ENCODE results near the gene ZMAT5. TPM values are rescaled to one million over a fixed set of nuclear protein-coding genes. Genes with fewer than 3 reads are reported as not detected.

Gene ZMAT5
- total and polyA plus RNA-seq, 7 donors: 13.2 to 33.7 (median 24.6) TPM

DNA sequence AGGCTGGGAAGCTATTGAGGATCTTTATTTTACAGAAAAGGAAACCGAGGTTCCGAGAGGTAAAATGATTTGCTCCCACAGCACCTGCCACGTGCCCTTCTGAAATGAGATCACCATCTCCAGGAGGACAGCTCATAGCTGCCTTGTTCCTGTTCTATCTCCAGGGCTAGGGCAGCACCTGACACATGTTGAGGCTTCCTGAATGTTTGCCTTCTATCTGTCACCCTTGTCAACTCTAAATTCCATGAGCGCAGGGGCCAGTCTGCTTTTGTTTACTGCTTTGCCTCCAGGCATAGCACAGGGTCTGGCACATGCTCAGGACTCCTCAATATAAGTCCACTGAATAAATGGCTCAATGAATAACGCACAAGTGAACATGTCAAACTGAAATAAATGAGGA lies 47.2 kb upstream of the ZMAT5 start:
- TF ChIP-seq POLR2A (IDR thresholded peaks at IDR 0.05): no peak
- no peak for TF ChIP-seq POLR2AphosphoS5 (IDR thresholded peaks at IDR 0.05)
- no peak for TF ChIP-seq CTCF (IDR thresholded peaks at IDR 0.05)
- TF ChIP-seq EP300 (IDR thresholded peaks at IDR 0.05): no peak
- H3K27me3 ChIP-seq: no peaks in the 10 kb centered on the region
- WGBS, 2 donors: 86 to 97% methylated on average over 5 of the region's 5 CpGs
- no peak overlapping the region for H3K27ac ChIP-seq
- no peaks in the 10 kb centered on the region for H3K9me3 ChIP-seq
- intact Hi-C loops (cut with DNase I): no loop called here
- peaks cover 0 to 9% (median 0%) of the 10 kb centered on the region in 4 donors for H3K4me1 ChIP-seq
- H3K4me3 ChIP-seq: no peak overlapping the region
- peaks cover 12 to 85% (median 29%) of the 10 kb centered on the region in 4 donors for H3K36me3 ChIP-seq
- no peak for DNase-seq

DNA sequence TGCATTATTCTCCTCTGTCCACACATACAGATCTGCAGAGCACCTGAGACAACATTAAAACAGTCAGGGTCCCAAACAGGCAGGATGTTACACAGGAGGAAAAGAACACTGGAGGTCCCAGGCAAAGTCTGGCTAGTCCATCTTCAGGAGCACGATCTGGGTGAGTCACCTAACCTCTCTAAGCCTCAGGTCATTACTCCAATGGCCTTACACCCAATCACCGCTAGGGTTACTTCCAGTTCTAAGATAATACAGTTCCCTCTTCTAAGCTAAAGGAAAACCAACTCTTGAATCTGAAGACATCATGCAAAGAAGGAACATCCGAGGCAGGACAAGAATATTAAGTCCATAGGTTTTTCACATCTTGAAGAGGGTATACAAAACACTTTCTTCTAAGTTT lies 46.8 kb upstream of the ZMAT5 start:
- peaks cover 12 to 84% (median 27%) of the 10 kb centered on the region in 4 donors for H3K36me3 ChIP-seq
- WGBS, 2 donors: 79 to 90% methylated on average over 3 of the region's 3 CpGs
- DNase-seq: no peak

GRCh38 chr22:29813126-29813525 lies 46.3 kb upstream of the ZMAT5 start:
- H3K27ac ChIP-seq: no peak overlapping the region
- no peaks in the 10 kb centered on the region for H3K9me3 ChIP-seq
- H3K36me3 ChIP-seq: peaks cover 12 to 86% (median 29%) of the 10 kb centered on the region in 4 donors
- H3K4me1 ChIP-seq: peaks cover 0 to 9% (median 0%) of the 10 kb centered on the region in 4 donors
- H3K27me3 ChIP-seq: no peaks in the 10 kb centered on the region
- DNase-seq: no peak
- WGBS, 2 donors: 82 to 94% methylated on average over 8 of the region's 8 CpGs
- intact Hi-C loops (cut with DNase I): no loop called here
- TF ChIP-seq POLR2AphosphoS5 (IDR thresholded peaks at IDR 0.05): no peak
- no peak for TF ChIP-seq EP300 (IDR thresholded peaks at IDR 0.05)
- TF ChIP-seq POLR2A (IDR thresholded peaks at IDR 0.05): no peak
- no peak for TF ChIP-seq CTCF (IDR thresholded peaks at IDR 0.05)
- H3K4me3 ChIP-seq: no peak overlapping the region

More for the DNA sequence above, 46.8 kb upstream of the ZMAT5 start:
- TF ChIP-seq EP300 (IDR thresholded peaks at IDR 0.05): no peak
- no peak for TF ChIP-seq CTCF (IDR thresholded peaks at IDR 0.05)
- no peak for TF ChIP-seq POLR2A (IDR thresholded peaks at IDR 0.05)
- TF ChIP-seq POLR2AphosphoS5 (IDR thresholded peaks at IDR 0.05): no peak
- Histone ChIP-seq H3K4me3 (no peak overlapping the region), H3K9me3 (no peaks in the 10 kb centered on the region), H3K4me1 (peaks cover 0 to 9% (median 0%) of the 10 kb centered on the region in 4 donors), H3K27me3 (no peaks in the 10 kb centered on the region), H3K27ac (no peak overlapping the region)
- intact Hi-C loops (cut with DNase I): no loop called here

DNA sequence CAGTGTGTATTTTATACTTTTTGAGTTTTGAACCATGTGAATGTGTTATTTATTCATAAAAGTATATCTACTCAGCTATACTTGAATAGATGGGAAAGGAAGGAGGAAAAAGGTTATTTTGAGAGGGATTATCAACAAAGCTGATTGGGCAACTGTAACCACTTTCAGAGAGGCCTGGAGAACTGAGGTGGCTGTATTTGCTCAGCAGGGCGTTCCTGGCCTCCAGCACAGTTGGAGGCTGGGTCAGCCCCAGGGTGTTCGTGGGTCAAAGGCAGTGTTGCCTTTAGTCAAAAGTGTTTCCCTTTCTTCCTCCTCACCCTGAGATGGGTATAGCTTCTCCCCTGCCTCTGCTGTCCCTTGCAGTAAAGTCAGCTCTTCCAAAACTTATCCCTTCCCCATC lies 44.6 kb upstream of the ZMAT5 start:
- H3K27ac ChIP-seq: no peak overlapping the region
- intact Hi-C loops (cut with DNase I): no loop called here
- no peak for DNase-seq
- no peaks in the 10 kb centered on the region for H3K27me3 ChIP-seq
- H3K36me3 ChIP-seq: peaks cover 14 to 87% (median 41%) of the 10 kb centered on the region in 4 donors
- WGBS, 2 donors: 18 to 79% methylated on average over 2 of the region's 2 CpGs
- H3K4me3 ChIP-seq: no peak overlapping the region
- no peak for TF ChIP-seq EP300 (IDR thresholded peaks at IDR 0.05)
- no peak for TF ChIP-seq CTCF (IDR thresholded peaks at IDR 0.05)
- no peak for TF ChIP-seq POLR2A (IDR thresholded peaks at IDR 0.05)
- no peak for TF ChIP-seq POLR2AphosphoS5 (IDR thresholded peaks at IDR 0.05)
- H3K9me3 ChIP-seq: no peaks in the 10 kb centered on the region
- peaks cover 0 to 8% (median 0%) of the 10 kb centered on the region in 4 donors for H3K4me1 ChIP-seq

DNA sequence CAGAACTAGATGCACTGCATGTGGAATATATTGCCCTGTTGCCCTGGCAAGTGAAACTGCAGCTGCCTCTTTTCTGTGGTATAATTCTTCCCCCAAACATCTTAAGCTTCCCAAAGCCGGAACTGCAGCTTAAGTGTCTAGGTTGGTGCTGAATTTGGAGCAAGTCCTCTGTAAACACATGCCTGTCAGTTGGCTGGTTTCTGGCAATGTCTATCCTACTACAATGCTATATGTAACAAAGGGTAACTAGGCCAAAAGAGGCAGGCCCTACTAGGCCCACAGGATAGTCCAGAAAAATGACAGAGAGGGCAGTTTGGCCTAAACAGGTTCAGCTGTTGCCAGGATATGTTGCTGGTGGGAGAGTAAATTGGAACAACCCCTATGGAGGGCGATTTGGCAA lies 43.4 kb upstream of the ZMAT5 start:
- H3K27ac ChIP-seq: no peak overlapping the region
- intact Hi-C loops (cut with DNase I): no loop called here
- 69 to 86% methylated on average over 2 of the region's 2 CpGs for WGBS, 2 donors
- DNase-seq: no peak
- peaks cover 24 to 89% (median 53%) of the 10 kb centered on the region in 4 donors for H3K36me3 ChIP-seq
- H3K4me3 ChIP-seq: no peak overlapping the region
- TF ChIP-seq EP300 (IDR thresholded peaks at IDR 0.05) (no peak), POLR2A (IDR thresholded peaks at IDR 0.05) (no peak), POLR2AphosphoS5 (IDR thresholded peaks at IDR 0.05) (no peak), CTCF (IDR thresholded peaks at IDR 0.05) (no peak)
- no peaks in the 10 kb centered on the region for H3K9me3 ChIP-seq
- no peaks in the 10 kb centered on the region for H3K4me1 ChIP-seq
- no peaks in the 10 kb centered on the region for H3K27me3 ChIP-seq

Data from sigmoid colon (tissue), 7 donors.